T follicular helper cell (primary cell): Measurements from ENCODE around the gene NPTN.

Source experiments
- DNase-seq: peaks from one replicate; pipeline ENCODE4 v3.0.0-alpha.2; 2020; ENCODE audit warnings: low read depth

NPTN gene

GRCh38 chr15:73631915-73632669 lies 1.1 kb downstream of the NPTN start:
- no peak for DNase-seq

- DNase-seq: no peak
Measured at GRCh38 chr15:73630921-73631362, 2.2 kb downstream of the NPTN start.

GRCh38 chr15:73629798-73630429 lies 3.3 kb downstream of the NPTN start:
- no peak for DNase-seq

GRCh38 chr15:73628976-73629797 lies 4.0 kb downstream of the NPTN start:
- DNase-seq: no peak

GRCh38 chr15:73628102-73628501 lies 5.1 kb downstream of the NPTN start:
- no peak for DNase-seq

GRCh38 chr15:73626072-73626471 lies 7.1 kb downstream of the NPTN start:
- no peak for DNase-seq

- DNase-seq: no peak
Measured at GRCh38 chr15:73624530-73624929, 8.7 kb downstream of the NPTN start.

GRCh38 chr15:73621286-73621826 lies 11.8 kb downstream of the NPTN start:
- DNase-seq: no peak

GRCh38 chr15:73620078-73620477 lies 13.1 kb downstream of the NPTN start:
- no peak for DNase-seq

GRCh38 chr15:73617913-73618312 lies 15.3 kb downstream of the NPTN start:
- no peak for DNase-seq

- DNase-seq: no peak
Measured at GRCh38 chr15:73617301-73617831, 15.8 kb downstream of the NPTN start.

GRCh38 chr15:73608941-73609340 lies 24.2 kb downstream of the NPTN start:
- DNase-seq: no peak

- no peak for DNase-seq
Measured at GRCh38 chr15:73608475-73608874, 24.7 kb downstream of the NPTN start.

- DNase-seq: no peak
Measured at GRCh38 chr15:73607843-73608242, 25.3 kb downstream of the NPTN start.

GRCh38 chr15:73607405-73607804 lies 25.8 kb downstream of the NPTN start:
- DNase-seq: no peak

GRCh38 chr15:73605759-73606436 lies 27.3 kb downstream of the NPTN start:
- DNase-seq: no peak

- DNase-seq: no peak
Measured at GRCh38 chr15:73604477-73604876, 28.7 kb downstream of the NPTN start.

GRCh38 chr15:73602992-73603391 lies 30.2 kb downstream of the NPTN start:
- DNase-seq: no peak

- no peak for DNase-seq
Measured at GRCh38 chr15:73602446-73602843, 30.7 kb downstream of the NPTN start.

GRCh38 chr15:73601451-73602445 lies 31.4 kb downstream of the NPTN start:
- DNase-seq: no peak
